Tibial nerve (tissue), 4 donors: ENCODE measurements around the gene RNF183. TPM values are rescaled to one million over a fixed set of nuclear protein-coding genes. Genes with fewer than 3 reads are reported as not detected.

Experiments used
- DNase-seq, 2 donors: peaks; one replicate each; pipeline ENCODE4 v3.0.0-alpha.2; 2019; ENCODE audit warnings: low spot score in 2 of 2
- H3K27ac ChIP-seq, 4 donors: fragments of 200-600 bp; sonication (generic) in 3 of 4; one replicate each; pipeline ENCODE4 v1.5.1; 2017 to 2019; ENCODE audit warnings: mild to moderate bottlenecking in 1 of 4
- H3K27me3 ChIP-seq, 2 donors: fragments of 200-600 bp; sonication (generic) in 1 of 2; one replicate each; pipeline versions ENCODE4 v1.5.1 to v1.6.0; 2017 to 2019
- H3K36me3 ChIP-seq, 3 donors: fragments of 200-600 bp; sonication (generic); one replicate each; pipeline ENCODE4 v1.5.1; 2018 to 2019
- H3K4me1 ChIP-seq, 4 donors: fragments of 200-600 bp; sonication (generic) in 3 of 4; one replicate each; pipeline ENCODE4 v1.5.1; 2017 to 2019
- H3K4me3 ChIP-seq, 4 donors: fragments of 200-600 bp; sonication (generic) in 3 of 4; one replicate each; pipeline ENCODE4 v1.5.1; 2017 to 2019; ENCODE audit warnings: mild to moderate bottlenecking in 1 of 4, moderate library complexity in 1 of 4
- H3K9me3 ChIP-seq, 4 donors: fragments of 200-600 bp; sonication (generic) in 3 of 4; one replicate each; pipeline ENCODE4 v1.5.1; 2017 to 2019
- EP300 ChIP-seq, 2 donors: sonication (generic); formaldehyde crosslinking; IDR thresholded peaks; one replicate each; pipeline ENCODE4 v1.6.1; 2017; ENCODE audit warnings: antibody characterized with exemption in 2 of 2, mild to moderate bottlenecking in 1 of 2
- POLR2A ChIP-seq, 2 donors: fragments of 450-650 bp; IDR thresholded peaks; one replicate each; pipeline ENCODE4 v1.6.1; 2017; ENCODE audit warnings: antibody characterized with exemption in 2 of 2, mild to moderate bottlenecking in 2 of 2, moderate library complexity in 2 of 2
- WGBS, 2 donors: methylation state at CpG; one replicate each; pipeline ENCODE4 v1.1.5; 2018; 5-methylcytosine and 5-hydroxymethylcytosine counted together
- total RNA-seq, 4 donors: library from RNA; depleted of rRNA; stranded (reverse); fragments of >200 nt; gene quantifications; one replicate each; pipeline ENCODE4 v1.1.0, GENCODE V29; 2016
- TF ChIP-seq, protein P1 (sequence below), 5 experiments: fragments of 200-600 bp in 3 of 5; fragments of 450-650 bp in 2 of 5; sonication (generic) in 3 of 5; IDR thresholded peaks; one replicate each; pipeline ENCODE4 v1.5.1; 2016 to 2019; ENCODE audit warnings: antibody characterized with exemption in 5 of 5, mild to moderate bottlenecking in 3 of 5, moderate library complexity in 2 of 5

RNF183 gene
- total RNA-seq, 4 donors from 2014 or later: 0.20 TPM; not detected in 3

DNA sequence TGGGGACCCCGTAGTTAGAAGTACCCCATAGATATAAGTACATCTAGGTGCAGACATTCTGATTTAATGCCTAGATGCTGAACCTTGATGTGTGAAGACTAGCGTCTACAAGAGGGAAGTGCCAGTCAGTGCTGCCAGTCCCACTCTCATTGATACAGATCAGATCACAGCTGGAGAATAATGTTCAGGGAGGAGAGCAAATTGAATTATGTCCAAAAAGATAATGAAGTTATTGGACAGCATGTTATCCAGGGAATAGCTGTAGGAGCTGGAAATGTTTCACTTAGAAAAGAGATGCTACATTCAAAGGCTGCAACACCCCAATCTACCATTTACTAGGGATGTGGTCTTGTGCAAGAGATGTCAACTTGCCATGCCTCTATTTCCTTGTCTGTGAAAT lies 15.9 kb upstream of the RNF183 start:
- Histone ChIP-seq H3K9me3 (no peaks in the 10 kb centered on the region), H3K4me3 (no peak overlapping the region), H3K36me3 (peaks cover 0 to 87% (median 0%) of the 10 kb centered on the region in 3 donors), H3K27ac (no peak overlapping the region), H3K27me3 (no peaks in the 10 kb centered on the region), H3K4me1 (no peaks in the 10 kb centered on the region)
- WGBS, 2 donors: 80 to 97% methylated on average over 2 of the region's 2 CpGs
- DNase-seq: no peak
- TF ChIP-seq POLR2A (IDR thresholded peaks at IDR 0.05) (no peak), EP300 (IDR thresholded peaks at IDR 0.05) (no peak)
- TF ChIP-seq, protein P1, sequence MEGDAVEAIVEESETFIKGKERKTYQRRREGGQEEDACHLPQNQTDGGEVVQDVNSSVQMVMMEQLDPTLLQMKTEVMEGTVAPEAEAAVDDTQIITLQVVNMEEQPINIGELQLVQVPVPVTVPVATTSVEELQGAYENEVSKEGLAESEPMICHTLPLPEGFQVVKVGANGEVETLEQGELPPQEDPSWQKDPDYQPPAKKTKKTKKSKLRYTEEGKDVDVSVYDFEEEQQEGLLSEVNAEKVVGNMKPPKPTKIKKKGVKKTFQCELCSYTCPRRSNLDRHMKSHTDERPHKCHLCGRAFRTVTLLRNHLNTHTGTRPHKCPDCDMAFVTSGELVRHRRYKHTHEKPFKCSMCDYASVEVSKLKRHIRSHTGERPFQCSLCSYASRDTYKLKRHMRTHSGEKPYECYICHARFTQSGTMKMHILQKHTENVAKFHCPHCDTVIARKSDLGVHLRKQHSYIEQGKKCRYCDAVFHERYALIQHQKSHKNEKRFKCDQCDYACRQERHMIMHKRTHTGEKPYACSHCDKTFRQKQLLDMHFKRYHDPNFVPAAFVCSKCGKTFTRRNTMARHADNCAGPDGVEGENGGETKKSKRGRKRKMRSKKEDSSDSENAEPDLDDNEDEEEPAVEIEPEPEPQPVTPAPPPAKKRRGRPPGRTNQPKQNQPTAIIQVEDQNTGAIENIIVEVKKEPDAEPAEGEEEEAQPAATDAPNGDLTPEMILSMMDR (IDR thresholded peaks at IDR 0.05): no peak

DNA sequence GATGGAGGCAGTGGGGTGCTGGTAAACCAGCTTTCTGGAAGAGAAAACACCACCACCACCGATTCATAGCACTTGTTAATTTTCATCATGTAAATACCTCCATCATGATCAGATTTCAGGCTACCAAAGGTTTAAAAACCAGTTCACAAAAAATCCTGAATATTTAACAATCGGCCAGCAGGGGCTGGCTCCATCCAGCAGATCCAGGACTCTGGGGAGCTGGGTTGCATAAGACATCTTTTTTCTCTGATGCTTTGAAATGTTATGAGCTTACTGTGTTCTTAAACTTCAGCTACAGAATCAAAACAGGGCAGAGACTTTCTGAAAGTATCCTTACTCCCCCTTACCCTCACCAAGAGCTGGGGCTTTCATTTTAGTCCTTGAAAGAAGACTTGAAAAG lies 14.6 kb upstream of the RNF183 start:
- WGBS, 2 donors: 61 to 65% methylated on average over 2 of the region's 2 CpGs

DNA sequence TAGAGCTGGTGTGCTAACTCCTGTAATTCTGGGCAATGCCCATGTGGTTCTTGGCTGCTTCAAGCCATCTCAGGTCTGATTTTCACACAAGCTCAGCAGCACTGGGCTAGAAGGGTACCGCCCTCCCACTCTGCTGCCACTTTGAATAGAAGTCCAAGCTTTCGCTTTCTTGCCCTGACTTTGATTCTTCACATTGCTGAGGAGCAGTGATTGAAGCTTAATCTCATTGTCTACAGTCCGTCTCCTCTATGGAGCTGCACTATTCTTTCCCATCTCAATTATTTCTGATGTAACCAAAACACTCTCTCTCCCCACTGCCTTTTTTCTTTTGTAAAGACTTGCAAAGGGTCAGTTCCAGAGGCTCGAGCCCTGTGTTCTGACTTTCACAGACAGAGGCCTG lies 12.9 kb upstream of the RNF183 start:
- Histone ChIP-seq H3K4me1 (no peaks in the 10 kb centered on the region), H3K9me3 (no peaks in the 10 kb centered on the region), H3K27me3 (no peaks in the 10 kb centered on the region), H3K27ac (no peak overlapping the region), H3K36me3 (peaks cover 0 to 63% (median 0%) of the 10 kb centered on the region in 3 donors), H3K4me3 (no peak overlapping the region)
- DNase-seq: no peak
- 79 to 90% methylated on average over 4 of the region's 4 CpGs for WGBS, 2 donors
- TF ChIP-seq, protein P1 (IDR thresholded peaks at IDR 0.05): no peak
- TF ChIP-seq EP300 (IDR thresholded peaks at IDR 0.05) (no peak), POLR2A (IDR thresholded peaks at IDR 0.05) (no peak)

More for the DNA sequence above, 14.6 kb upstream of the RNF183 start:
- TF ChIP-seq, protein P1 (IDR thresholded peaks at IDR 0.05): peak in 1 of 5 experiments; percentile 11
- TF ChIP-seq EP300 (IDR thresholded peaks at IDR 0.05): no peak
- peaks cover 0 to 76% (median 0%) of the 10 kb centered on the region in 3 donors for H3K36me3 ChIP-seq
- peak in 1 of 2 donors; percentile 44 for DNase-seq
- no peaks in the 10 kb centered on the region for H3K9me3 ChIP-seq
- no peak overlapping the region for H3K27ac ChIP-seq
- H3K4me1 ChIP-seq: no peaks in the 10 kb centered on the region
- H3K27me3 ChIP-seq: no peaks in the 10 kb centered on the region
- no peak overlapping the region for H3K4me3 ChIP-seq

- no peak overlapping the region for H3K4me3 ChIP-seq
- H3K9me3 ChIP-seq: no peaks in the 10 kb centered on the region
- H3K27me3 ChIP-seq: no peaks in the 10 kb centered on the region
- TF ChIP-seq EP300 (IDR thresholded peaks at IDR 0.05): no peak
- TF ChIP-seq, protein P1 (IDR thresholded peaks at IDR 0.05): no peak
- no peak for TF ChIP-seq POLR2A (IDR thresholded peaks at IDR 0.05)
- no peak for DNase-seq
- peaks cover 0 to 57% (median 0%) of the 10 kb centered on the region in 3 donors for H3K36me3 ChIP-seq
- H3K27ac ChIP-seq: no peak overlapping the region
- no peaks in the 10 kb centered on the region for H3K4me1 ChIP-seq
These were observed 12.1 kb upstream of the RNF183 start for GRCh38 chr9:113315231-113315630.

- TF ChIP-seq, protein P1 (IDR thresholded peaks at IDR 0.05): no peak
- TF ChIP-seq POLR2A (IDR thresholded peaks at IDR 0.05): no peak
- TF ChIP-seq EP300 (IDR thresholded peaks at IDR 0.05): no peak
- no peak for DNase-seq
- Histone ChIP-seq H3K4me1 (no peaks in the 10 kb centered on the region), H3K27me3 (no peaks in the 10 kb centered on the region), H3K36me3 (peaks cover 0 to 37% (median 0%) of the 10 kb centered on the region in 3 donors), H3K27ac (no peak overlapping the region), H3K4me3 (no peak overlapping the region), H3K9me3 (no peaks in the 10 kb centered on the region)
- WGBS, 2 donors: 54 to 65% methylated on average over 5 of the region's 5 CpGs
These were observed 10.1 kb upstream of the RNF183 start for GRCh38 chr9:113313261-113313660.
